ENCODE data around the gene C8A. TPM values are rescaled to one million over a fixed set of nuclear protein-coding genes. Genes with fewer than 3 reads are reported as not detected.

Gene C8A
- total RNA-seq, 1 experiment from 2014 or later, result not detected

GRCh38 chr1:56961426-56961825, 106.8 kb downstream of the C8A start:
- no peak for DNase-seq
- no peak overlapping the region for H2BK12ac ChIP-seq (ENCODE audit: insufficient read length, low read depth, low read length)
- no peaks in the 10 kb centered on the region for H3K79me1 ChIP-seq (ENCODE audit: insufficient read depth, low read depth, low read length, poor library complexity, severe bottlenecking)
- no peak overlapping the region for H2BK120ac ChIP-seq (ENCODE audit: low read depth, low read length, poor library complexity, severe bottlenecking)
- no peaks in the 10 kb centered on the region for H3K23me2 ChIP-seq (ENCODE audit: insufficient read length, low read depth, low read length, poor library complexity, severe bottlenecking)
- TF ChIP-seq CTCF (conservative IDR thresholded peaks at IDR 0.05), result no peak
- no peaks in the 10 kb centered on the region for H3K9me3 Mint-ChIP-seq
- H3K27ac ChIP-seq (ENCODE audit: insufficient read length, low read depth, low read length), result no peak overlapping the region
- no peak overlapping the region for H3K4ac ChIP-seq (ENCODE audit: low read depth, low read length)
- H4K20me1 ChIP-seq (ENCODE audit: control insufficient read depth, insufficient read depth, insufficient read length), result no peaks in the 10 kb centered on the region
- H4K5ac ChIP-seq (ENCODE audit: insufficient read length, low read depth, low read length), result no peak overlapping the region
- no peak overlapping the region for H2AFZ ChIP-seq (ENCODE audit: low read length)
- no peak overlapping the region for H3K4me2 ChIP-seq (ENCODE audit: insufficient read depth, insufficient read length, low read length)
- H3K9me3 ChIP-seq (ENCODE audit: control insufficient read depth, low read depth, low read length), result no peaks in the 10 kb centered on the region
- no CpG with 5 or more reads among the region's 10 CpGs for WGBS (ENCODE audit: extremely low coverage, insufficient read length, low lambda C conversion rate)
- no peaks in the 10 kb centered on the region for H3K79me2 ChIP-seq (ENCODE audit: insufficient read depth, low read length)
- no peak overlapping the region for H4K8ac ChIP-seq (replicated peaks; ENCODE audit: insufficient read length, low read depth, low read length)
- no peak overlapping the region for H2AK5ac ChIP-seq (ENCODE audit: insufficient read length, low read length)
- H3K27me3 ChIP-seq (ENCODE audit: insufficient read depth, low read length), result no peaks in the 10 kb centered on the region
- H3K4me1 Mint-ChIP-seq, result 0 out of 4 replicates have a peak, but pooled peaks cover 0 to 3% of the 10 kb centered on the region in 2 experiments
- H3K14ac ChIP-seq (ENCODE audit: insufficient read depth, low read length), result no peak overlapping the region
- no peak overlapping the region for H3K27ac Mint-ChIP-seq
- H3K36me3 Mint-ChIP-seq (ENCODE audit: insufficient read depth in 1 of 3, low read depth in 3 of 3), result no peaks in the 10 kb centered on the region
- no peak overlapping the region for H3K18ac ChIP-seq (ENCODE audit: insufficient read length, low read depth, low read length)
- H3K27me3 Mint-ChIP-seq (ENCODE audit: low read depth), result no peaks in the 10 kb centered on the region
- no peak overlapping the region for H3K23ac ChIP-seq (ENCODE audit: insufficient read length, low read depth, low read length)
- no peak overlapping the region for H2BK20ac ChIP-seq (ENCODE audit: low read depth, low read length, poor library complexity, severe bottlenecking)
- no peak overlapping the region for H4K91ac ChIP-seq (ENCODE audit: insufficient read length, low read depth, low read length)
- no peak overlapping the region for H3T11ph ChIP-seq (ENCODE audit: low read length)
- H3K56ac ChIP-seq (ENCODE audit: insufficient read length, low read depth, low read length), result no peak overlapping the region
- H2BK15ac ChIP-seq (ENCODE audit: low read depth, low read length), result no peak overlapping the region
- H3K4me3 Mint-ChIP-seq, result no peak overlapping the region
- H2BK5ac ChIP-seq (ENCODE audit: insufficient read length, low read length), result no peak overlapping the region
- no peaks in the 10 kb centered on the region for H3K4me1 ChIP-seq (ENCODE audit: insufficient read depth, low read length)
- no peak overlapping the region for H3K9ac ChIP-seq (ENCODE audit: extremely low read depth, insufficient read length, low read length)

All from H9 (cell line).